PC-3 (cell line): ENCODE measurements around the gene RNLS. TPM values are rescaled to one million over a fixed set of nuclear protein-coding genes. Genes with fewer than 3 reads are reported as not detected.

Source experiments
- ATAC-seq: fragments of 200-7000 bp; cut with Tn5 transposase; 2 replicates; pipeline ENCODE4 v1.9.1; 2020; ENCODE audit warnings: mild to moderate bottlenecking, moderate library complexity
- BruUV-seq: library from RNA; stranded (reverse); fragments of 400-500 nt; replicated peaks from 2 replicates; lab custom pipeline; 2021; lab: Mats Ljungman, UMichigan
- CTCF ChIA-PET: fragments of 300-600 bp; sonication (Branson Sonifier 250); formaldehyde crosslinking; loops from one replicate; lab custom pipeline; 2022; ENCODE audit warnings: antibody characterized with exemption; lab: Charles Lee
- POLR2A ChIA-PET: fragments of 300-600 bp; sonication (Branson Sonifier 250); formaldehyde crosslinking; loops from one replicate; lab custom pipeline; 2022; ENCODE audit warnings: antibody characterized with exemption; ENCODE audit not compliant: unreplicated experiment; lab: Charles Lee
- DNase-seq: peaks from one replicate; pipeline ENCODE4 v3.0.0-alpha.2; 2015
- H2AFZ ChIP-seq: fragments of 300-600 bp; sonication (generic); 2 replicates; pipeline ENCODE4 v1.6.0; 2016; ENCODE audit warnings: antibody characterized with exemption, low read length
- H3F3A ChIP-seq: fragments of 300-600 bp; sonication (generic); one replicate; pipeline ENCODE4 v1.6.0; 2017; ENCODE audit warnings: antibody characterized with exemption, low read length, control low read depth, mild to moderate bottlenecking; ENCODE audit not compliant: unreplicated experiment
- H3K27ac ChIP-seq: fragments of 300-600 bp; sonication (generic); 2 replicates; pipeline ENCODE4 v1.5.1; 2016; ENCODE audit warnings: mild to moderate bottlenecking, low read length
- H3K27me3 ChIP-seq: fragments of 300-600 bp; sonication (generic); 2 replicates; pipeline ENCODE4 v1.6.1; 2016; ENCODE audit warnings: low read length, mixed read lengths
- H3K36me3 ChIP-seq: fragments of 300-600 bp; sonication (generic); 2 replicates; pipeline ENCODE4 v1.6.1; 2016; ENCODE audit warnings: low read depth, mixed run types, low read length, mixed read lengths
- H3K4me1 ChIP-seq: fragments of 300-600 bp; sonication (generic); 2 replicates; pipeline ENCODE4 v1.5.1; 2016; ENCODE audit warnings: low read length; ENCODE audit not compliant: insufficient read depth
- H3K4me2 ChIP-seq: fragments of 300-600 bp; sonication (generic); 2 replicates; pipeline ENCODE4 v1.6.0; 2016; ENCODE audit warnings: low read length
- H3K4me3 ChIP-seq: fragments of 300-600 bp; sonication (generic); 2 replicates; pipeline ENCODE4 v1.5.1; 2016; ENCODE audit warnings: mild to moderate bottlenecking, low read length, mixed read lengths
- H3K79me2 ChIP-seq: fragments of 300-600 bp; sonication (generic); 2 replicates; pipeline ENCODE4 v1.6.1; 2017; ENCODE audit warnings: low read length, mixed read lengths
- H3K9ac ChIP-seq: fragments of 300-600 bp; sonication (generic); 2 replicates; pipeline ENCODE4 v1.6.0; 2016; ENCODE audit warnings: mild to moderate bottlenecking, low read length
- H3K9me2 ChIP-seq: fragments of 300-600 bp; sonication (generic); replicated peaks from 2 replicates; pipeline ENCODE4 v1.6.1; 2016; ENCODE audit warnings: mixed run types, low read length, mixed read lengths
- H3K9me3 ChIP-seq: fragments of 300-600 bp; sonication (generic); 2 replicates; pipeline ENCODE4 v1.6.1; 2016; ENCODE audit warnings: low read length, mixed read lengths
- H4K20me1 ChIP-seq: fragments of 300-600 bp; sonication (generic); 2 replicates; pipeline ENCODE4 v1.6.1; 2016; ENCODE audit warnings: low read length, mixed read lengths
- EZH2 ChIP-seq: fragments of 300-600 bp; sonication (generic); IDR thresholded peaks from one replicate; pipeline ENCODE4 v1.6.1; 2017; ENCODE audit warnings: antibody characterized with exemption, mild to moderate bottlenecking, low read length; ENCODE audit not compliant: unreplicated experiment
- EZH2phosphoT487 ChIP-seq: fragments of 300-600 bp; sonication (generic); IDR thresholded peaks from 2 replicates; pipeline ENCODE4 v1.6.1; 2018; ENCODE audit warnings: mild to moderate bottlenecking, antibody characterized with exemption, low read length, borderline replicate concordance
- intact Hi-C: fragments of 100-400 bp; cut with micrococcal nuclease; formaldehyde crosslinking; loops from 2 replicates; pipeline ENCODE4 v1.9.0; 2023
- total RNA-seq: library from RNA; depleted of rRNA; stranded (reverse); fragments of >200 nt; gene quantifications from 2 replicates; pipeline ENCODE4 v1.2.3, GENCODE V29; 2014
- TF ChIP-seq, protein P1 (sequence below): fragments of 300-600 bp; sonication (generic); conservative IDR thresholded peaks from 2 replicates; pipeline ENCODE4 v1.5.1; 2017; ENCODE audit warnings: antibody characterized with exemption, low read depth, mild to moderate bottlenecking, low read length

The RNLS gene
- total RNA-seq, 1 experiment from 2014 or later, result not detected

DNA sequence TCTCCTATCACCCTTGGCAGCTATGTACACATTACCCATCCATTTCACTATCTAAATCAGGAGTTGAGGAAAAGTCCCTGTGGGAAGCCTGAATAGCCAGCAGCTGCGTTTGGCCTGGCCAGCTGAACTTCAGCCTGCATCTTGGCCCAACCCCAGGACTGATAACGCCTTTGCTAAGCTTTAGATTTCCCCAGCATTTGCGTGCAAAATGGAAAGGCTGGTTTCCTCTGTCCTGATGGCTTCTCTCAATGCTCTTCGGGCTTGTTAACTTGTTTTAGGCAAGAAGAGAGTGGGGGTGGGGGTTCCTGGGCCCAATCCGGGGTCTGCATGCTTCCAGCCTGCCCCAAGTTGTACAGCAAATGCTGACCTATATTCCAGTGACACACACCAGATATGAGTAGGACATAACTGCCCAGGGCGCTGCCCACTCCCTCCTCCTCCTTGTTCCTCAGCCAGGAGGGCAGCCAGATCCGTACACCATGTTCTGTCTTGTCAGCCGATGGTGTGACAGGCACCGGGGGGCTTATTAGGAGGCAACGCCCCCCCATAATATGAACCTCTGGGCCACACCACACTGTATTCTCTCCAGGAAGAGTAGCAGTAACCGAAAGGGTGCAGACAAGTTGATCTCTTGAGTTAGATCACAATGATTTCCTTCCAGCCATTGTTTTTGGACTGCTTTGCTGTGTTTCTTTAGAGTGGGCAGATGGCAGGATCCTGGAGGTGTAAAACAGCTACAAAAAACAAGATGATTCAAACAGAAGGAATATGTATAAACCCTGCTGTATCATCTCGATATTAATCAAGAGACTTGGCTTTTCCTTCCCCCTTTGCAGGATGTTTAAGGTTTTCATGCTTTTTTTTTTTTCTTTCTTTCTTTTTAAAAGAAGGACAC lies 339.0 kb downstream of the RNLS start:
- H3K4me2 ChIP-seq, result no peak overlapping the region
- H4K20me1 ChIP-seq, result no peaks in the 10 kb centered on the region
- no peak for TF ChIP-seq EZH2
- TF ChIP-seq, protein P1, sequence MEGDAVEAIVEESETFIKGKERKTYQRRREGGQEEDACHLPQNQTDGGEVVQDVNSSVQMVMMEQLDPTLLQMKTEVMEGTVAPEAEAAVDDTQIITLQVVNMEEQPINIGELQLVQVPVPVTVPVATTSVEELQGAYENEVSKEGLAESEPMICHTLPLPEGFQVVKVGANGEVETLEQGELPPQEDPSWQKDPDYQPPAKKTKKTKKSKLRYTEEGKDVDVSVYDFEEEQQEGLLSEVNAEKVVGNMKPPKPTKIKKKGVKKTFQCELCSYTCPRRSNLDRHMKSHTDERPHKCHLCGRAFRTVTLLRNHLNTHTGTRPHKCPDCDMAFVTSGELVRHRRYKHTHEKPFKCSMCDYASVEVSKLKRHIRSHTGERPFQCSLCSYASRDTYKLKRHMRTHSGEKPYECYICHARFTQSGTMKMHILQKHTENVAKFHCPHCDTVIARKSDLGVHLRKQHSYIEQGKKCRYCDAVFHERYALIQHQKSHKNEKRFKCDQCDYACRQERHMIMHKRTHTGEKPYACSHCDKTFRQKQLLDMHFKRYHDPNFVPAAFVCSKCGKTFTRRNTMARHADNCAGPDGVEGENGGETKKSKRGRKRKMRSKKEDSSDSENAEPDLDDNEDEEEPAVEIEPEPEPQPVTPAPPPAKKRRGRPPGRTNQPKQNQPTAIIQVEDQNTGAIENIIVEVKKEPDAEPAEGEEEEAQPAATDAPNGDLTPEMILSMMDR, result no peak
- TF ChIP-seq EZH2phosphoT487, result no peak
- BruUV-seq, result no TSS peak
- DNase-seq (no peak), ATAC-seq (no peak)
- POLR2A ChIA-PET, result no interaction called here
- H3K4me3 ChIP-seq, result no peak overlapping the region
- no peaks in the 10 kb centered on the region for H3F3A ChIP-seq
- no peak overlapping the region for H3K27ac ChIP-seq
- H3K4me1 ChIP-seq, result no peaks in the 10 kb centered on the region
- no peaks in the 10 kb centered on the region for H3K36me3 ChIP-seq
- CTCF ChIA-PET, result no interaction called here
- no peak overlapping the region for H3K9ac ChIP-seq
- H3K79me2 ChIP-seq, result no peaks in the 10 kb centered on the region
- no peak overlapping the region for H2AFZ ChIP-seq
- H3K9me2 ChIP-seq, result no peaks in the 10 kb centered on the region
- no peaks in the 10 kb centered on the region for H3K27me3 ChIP-seq
- H3K9me3 ChIP-seq, result no peaks in the 10 kb centered on the region
- intact Hi-C loops, result no loop called here

- ATAC-seq (no peak), DNase-seq (no peak)
- BruUV-seq, result no TSS peak
- no peaks in the 10 kb centered on the region for H4K20me1 ChIP-seq
- ChIA-PET POLR2A (no interaction called here), CTCF (no interaction called here)
- H3K9me2 ChIP-seq, result no peaks in the 10 kb centered on the region
- no peak overlapping the region for H2AFZ ChIP-seq
- no peak overlapping the region for H3K4me3 ChIP-seq
- H3K27ac ChIP-seq, result no peak overlapping the region
- no peak overlapping the region for H3K9ac ChIP-seq
- no peaks in the 10 kb centered on the region for H3K9me3 ChIP-seq
- H3K79me2 ChIP-seq, result no peaks in the 10 kb centered on the region
- no peaks in the 10 kb centered on the region for H3K4me1 ChIP-seq
- H3F3A ChIP-seq, result no peaks in the 10 kb centered on the region
- no peak overlapping the region for H3K4me2 ChIP-seq
- H3K27me3 ChIP-seq, result no peaks in the 10 kb centered on the region
- no peaks in the 10 kb centered on the region for H3K36me3 ChIP-seq
- no peak for TF ChIP-seq EZH2phosphoT487
- TF ChIP-seq EZH2, result no peak
- TF ChIP-seq, protein P1, result no peak
- intact Hi-C loops, result no loop called here
These were observed 339.8 kb downstream of the RNLS start for GRCh38 chr10:88243202-88243744.

GRCh38 chr10:88241501-88241900 lies 341.6 kb downstream of the RNLS start:
- no peaks in the 10 kb centered on the region for H3K36me3 ChIP-seq
- H3K9me3 ChIP-seq, result no peaks in the 10 kb centered on the region
- no peaks in the 10 kb centered on the region for H4K20me1 ChIP-seq
- ATAC-seq (no peak), DNase-seq (no peak)
- H3K79me2 ChIP-seq, result no peaks in the 10 kb centered on the region
- TF ChIP-seq EZH2phosphoT487 (no peak), EZH2 (no peak)
- TF ChIP-seq, protein P1, result no peak
- no TSS peak for BruUV-seq
- no peaks in the 10 kb centered on the region for H3K9me2 ChIP-seq
- H3K4me1 ChIP-seq, result no peaks in the 10 kb centered on the region
- POLR2A ChIA-PET, result no interaction called here
- CTCF ChIA-PET, result no interaction called here
- no peaks in the 10 kb centered on the region for H3F3A ChIP-seq
- no peak overlapping the region for H3K4me3 ChIP-seq
- intact Hi-C loops, result no loop called here
- H3K9ac ChIP-seq, result no peak overlapping the region
- H2AFZ ChIP-seq, result no peak overlapping the region
- H3K27ac ChIP-seq, result no peak overlapping the region
- H3K4me2 ChIP-seq, result no peak overlapping the region
- H3K27me3 ChIP-seq, result no peaks in the 10 kb centered on the region
